Epithelial cell of prostate (primary cell): ENCODE results near the gene PRDM4.
"Not testable (repeated sequence)": the region's sequence is repeated elsewhere in the genome, so short reads cannot be mapped to it uniquely, and the experiment has no call there.

Experiments
- DNase-seq: peaks from one replicate; pipeline ENCODE4 v3.0.0-alpha.2; 2011; ENCODE audit warnings: low read depth, low spot score
- H3K27ac ChIP-seq: fragments of 450-650 bp; 2 replicates; pipeline ENCODE4 v1.5.1; 2017; ENCODE audit warnings: mild to moderate bottlenecking

The PRDM4 gene

GRCh38 chr12:107775093-107775721 lies 14.3 kb upstream of the PRDM4 start:
- no peak for DNase-seq
- no peak overlapping the region for H3K27ac ChIP-seq

- DNase-seq, result no peak
- H3K27ac ChIP-seq, result no peak within 1 kb of the TSS
These were observed 13.6 kb upstream of the PRDM4 start, which contains the start of gene ASCL4 for GRCh38 chr12:107774349-107775029. TSS of gene ASCL4 (plus strand) at chr12:107774704. CDS start at chr12:107775219, 515 bp downstream.

- H3K27ac ChIP-seq, result no peak overlapping the region
- no peak for DNase-seq
These were observed 6.5 kb upstream of the PRDM4 start for GRCh38 chr12:107767466-107767865.

- no peak for DNase-seq
- no peak overlapping the region for H3K27ac ChIP-seq
These were observed 4.4 kb upstream of the PRDM4 start for GRCh38 chr12:107765316-107765715.

GRCh38 chr12:107764626-107765025 lies 3.7 kb upstream of the PRDM4 start:
- no peak for DNase-seq

GRCh38 chr12:107762874-107763273 lies 1.9 kb upstream of the PRDM4 start:
- no peak for DNase-seq

More at GRCh38 chr12:107764626-107765025, 3.7 kb upstream of the PRDM4 start:
- no peak overlapping the region for H3K27ac ChIP-seq

GRCh38 chr12:107761502-107761904 lies 566 bp upstream of the PRDM4 start:
- DNase-seq, result no peak
- no peak overlapping the region for H3K27ac ChIP-seq

More at GRCh38 chr12:107762874-107763273, 1.9 kb upstream of the PRDM4 start:
- no peak overlapping the region for H3K27ac ChIP-seq

GRCh38 chr12:107760207-107760808 lies 629 bp downstream of the PRDM4 start:
- H3K27ac ChIP-seq, result peak overlapping the region; percentile 85
- DNase-seq, result no peak

GRCh38 chr12:107759410-107759809 lies 1.5 kb downstream of the PRDM4 start:
- peak overlapping the region; percentile 85 for H3K27ac ChIP-seq
- DNase-seq, result peak; percentile 65

- H3K27ac ChIP-seq, result peak overlapping the region; percentile 97
- DNase-seq, result peak; percentile 68
These were observed 11.9 kb downstream of the PRDM4 start for GRCh38 chr12:107749083-107749482.

GRCh38 chr12:107748472-107748871 lies 12.5 kb downstream of the PRDM4 start:
- H3K27ac ChIP-seq, result peak overlapping the region; percentile 97
- DNase-seq, result peak; percentile 27

GRCh38 chr12:107736914-107737313 lies 24.0 kb downstream of the PRDM4 start:
- no peak for DNase-seq
- no peak overlapping the region for H3K27ac ChIP-seq

GRCh38 chr12:107735763-107736162 lies 25.2 kb downstream of the PRDM4 start:
- no peak for DNase-seq
- no peak overlapping the region for H3K27ac ChIP-seq

- H3K27ac ChIP-seq, result no peak overlapping the region
- no peak for DNase-seq
These were observed 26.8 kb downstream of the PRDM4 start for GRCh38 chr12:107734139-107734538.

- H3K27ac ChIP-seq, result peak overlapping the region; percentile 30
- DNase-seq, result no peak
These were observed 28.6 kb downstream of the PRDM4 start for GRCh38 chr12:107732365-107732764.

GRCh38 chr12:107731366-107731765 lies 29.6 kb downstream of the PRDM4 start:
- peak overlapping the region; percentile 30 for H3K27ac ChIP-seq
- no peak for DNase-seq

- no peak for DNase-seq
- peak overlapping the region; percentile 30 for H3K27ac ChIP-seq
These were observed 30.2 kb downstream of the PRDM4 start for GRCh38 chr12:107730618-107731341.

- H3K27ac ChIP-seq, DNase-seq: not testable (repeated sequence)
These were observed 33.2 kb downstream of the PRDM4 start for GRCh38 chr12:107727742-107728141.

GRCh38 chr12:107727327-107727726 lies 33.6 kb downstream of the PRDM4 start:
- H3K27ac ChIP-seq, DNase-seq: not testable (repeated sequence)

GRCh38 chr12:107718606-107719005 lies 42.3 kb downstream of the PRDM4 start:
- H3K27ac ChIP-seq, result no peak overlapping the region
- DNase-seq, result no peak

GRCh38 chr12:107715780-107716179 lies 45.2 kb downstream of the PRDM4 start:
- H3K27ac ChIP-seq, result no peak overlapping the region
- DNase-seq, result no peak
